HEK293 (cell line): ENCODE measurements around the gene TREH.

Experiments used
- GLI2 ChIP-seq: fragments of 450-650 bp; formaldehyde crosslinking; IDR thresholded peaks from 2 replicates; pipeline ENCODE4; 2017; ENCODE audit warnings: missing biosample characterization, missing genetic modification characterization, low read depth, borderline replicate concordance
- HOXA7 ChIP-seq: sonication (generic); formaldehyde crosslinking; IDR thresholded peaks from 2 replicates; pipeline ENCODE4 v1.8.1; 2022; ENCODE audit warnings: missing genetic modification reagents, borderline replicate concordance
- KLF1 ChIP-seq: fragments of 450-650 bp; formaldehyde crosslinking; IDR thresholded peaks from 2 replicates; pipeline ENCODE4 v1.5.1; 2016; ENCODE audit warnings: missing biosample characterization, missing genetic modification characterization
- KLF8 ChIP-seq: fragments of 450-650 bp; formaldehyde crosslinking; IDR thresholded peaks from 2 replicates; pipeline ENCODE4 v1.5.1; 2016; ENCODE audit warnings: missing biosample characterization, missing genetic modification characterization
- MZF1 ChIP-seq: fragments of 450-650 bp; formaldehyde crosslinking; IDR thresholded peaks from 2 replicates; pipeline ENCODE4 v1.5.1; 2017; ENCODE audit warnings: missing biosample characterization, missing genetic modification characterization, borderline replicate concordance
- OSR2 ChIP-seq: fragments of 450-650 bp; formaldehyde crosslinking; IDR thresholded peaks from 2 replicates; pipeline ENCODE4 v1.5.1; 2016; ENCODE audit warnings: missing biosample characterization, missing genetic modification characterization
- OVOL3 ChIP-seq: fragments of 450-650 bp; formaldehyde crosslinking; IDR thresholded peaks from 2 replicates; pipeline ENCODE4 v1.5.1; 2016; ENCODE audit warnings: missing biosample characterization, missing genetic modification characterization
- PRDM10 ChIP-seq: fragments of 450-650 bp; formaldehyde crosslinking; IDR thresholded peaks from 2 replicates; pipeline ENCODE4 v1.5.1; 2016; ENCODE audit warnings: missing biosample characterization, missing genetic modification characterization
- PRDM2 ChIP-seq: fragments of 450-650 bp; formaldehyde crosslinking; IDR thresholded peaks from 2 replicates; pipeline ENCODE4 v1.5.1; 2016; ENCODE audit warnings: missing biosample characterization, missing genetic modification characterization, borderline replicate concordance
- SP2 ChIP-seq: fragments of 450-650 bp; formaldehyde crosslinking; IDR thresholded peaks from 2 replicates; pipeline ENCODE4 v1.5.1; 2016; ENCODE audit warnings: missing biosample characterization, missing genetic modification characterization
- SP3 ChIP-seq: fragments of 450-650 bp; formaldehyde crosslinking; IDR thresholded peaks from 2 replicates; pipeline ENCODE4 v1.5.1; 2016; ENCODE audit warnings: missing biosample characterization, missing genetic modification characterization
- WT1 ChIP-seq: fragments of 450-650 bp; formaldehyde crosslinking; IDR thresholded peaks from 2 replicates; pipeline ENCODE4 v1.5.1; 2016; ENCODE audit warnings: missing biosample characterization, missing genetic modification characterization
- YY2 ChIP-seq: fragments of 450-650 bp; formaldehyde crosslinking; IDR thresholded peaks from 2 replicates; pipeline ENCODE4 v1.5.1; 2016; ENCODE audit warnings: missing biosample characterization, missing genetic modification characterization
- ZBTB20 ChIP-seq: fragments of 450-650 bp; formaldehyde crosslinking; IDR thresholded peaks from 2 replicates; pipeline ENCODE4 v1.5.1; 2016; ENCODE audit warnings: missing biosample characterization, missing genetic modification characterization
- ZBTB44 ChIP-seq: fragments of 450-650 bp; IDR thresholded peaks from 2 replicates; pipeline ENCODE4 v1.5.1; 2018; ENCODE audit warnings: missing biosample characterization, mild to moderate bottlenecking, missing genetic modification characterization
- ZNF175 ChIP-seq: fragments of 450-650 bp; formaldehyde crosslinking; IDR thresholded peaks from 2 replicates; pipeline ENCODE4 v1.5.1; 2016; ENCODE audit warnings: missing biosample characterization, missing genetic modification characterization
- ZNF214 ChIP-seq: fragments of 450-650 bp; formaldehyde crosslinking; IDR thresholded peaks from 2 replicates; pipeline ENCODE4 v1.5.1; 2017; ENCODE audit warnings: missing biosample characterization, mild to moderate bottlenecking, missing genetic modification characterization, borderline replicate concordance
- ZNF221 ChIP-seq: fragments of 450-650 bp; formaldehyde crosslinking; IDR thresholded peaks from 2 replicates; pipeline ENCODE4 v1.5.1; 2017; ENCODE audit warnings: missing biosample characterization, missing genetic modification characterization, borderline replicate concordance
- ZNF391 ChIP-seq: fragments of 450-650 bp; formaldehyde crosslinking; IDR thresholded peaks from 2 replicates; pipeline ENCODE4 v1.5.1; 2016; ENCODE audit warnings: low read depth, missing biosample characterization, missing genetic modification characterization, borderline replicate concordance
- ZNF398 ChIP-seq: fragments of 450-650 bp; formaldehyde crosslinking; IDR thresholded peaks from 2 replicates; pipeline ENCODE4 v1.5.1; 2017; ENCODE audit warnings: missing biosample characterization, missing genetic modification characterization
- ZNF501 ChIP-seq: fragments of 450-650 bp; formaldehyde crosslinking; IDR thresholded peaks from 2 replicates; pipeline ENCODE4 v1.5.1; 2016; ENCODE audit warnings: missing biosample characterization, missing genetic modification characterization
- ZNF530 ChIP-seq: fragments of 450-650 bp; formaldehyde crosslinking; IDR thresholded peaks from 2 replicates; pipeline ENCODE4 v1.5.1; 2016; ENCODE audit warnings: low read depth, missing biosample characterization, missing genetic modification characterization
- ZNF555 ChIP-seq: fragments of 450-650 bp; formaldehyde crosslinking; conservative IDR thresholded peaks from 2 replicates; pipeline ENCODE4 v1.5.1; 2017; ENCODE audit warnings: missing biosample characterization, mild to moderate bottlenecking, missing genetic modification characterization, inconsistent platforms
- ZNF585B ChIP-seq: fragments of 450-650 bp; formaldehyde crosslinking; IDR thresholded peaks from 2 replicates; pipeline ENCODE4 v1.5.1; 2016; ENCODE audit warnings: missing biosample characterization, missing genetic modification characterization
- ZNF654 ChIP-seq: fragments of 450-650 bp; formaldehyde crosslinking; IDR thresholded peaks from 2 replicates; pipeline ENCODE4 v1.5.1; 2016; ENCODE audit warnings: low read depth, missing biosample characterization, missing genetic modification characterization
- ZNF776 ChIP-seq: fragments of 450-650 bp; formaldehyde crosslinking; IDR thresholded peaks from 2 replicates; pipeline ENCODE4 v1.5.0; 2017; ENCODE audit warnings: missing biosample characterization, missing genetic modification characterization, borderline replicate concordance
- TF ChIP-seq, protein P1 (sequence below): fragments of 450-650 bp; formaldehyde crosslinking; IDR thresholded peaks from 2 replicates; pipeline ENCODE4 v1.5.1; 2016; ENCODE audit warnings: missing biosample characterization, missing genetic modification characterization

TREH gene

DNA sequence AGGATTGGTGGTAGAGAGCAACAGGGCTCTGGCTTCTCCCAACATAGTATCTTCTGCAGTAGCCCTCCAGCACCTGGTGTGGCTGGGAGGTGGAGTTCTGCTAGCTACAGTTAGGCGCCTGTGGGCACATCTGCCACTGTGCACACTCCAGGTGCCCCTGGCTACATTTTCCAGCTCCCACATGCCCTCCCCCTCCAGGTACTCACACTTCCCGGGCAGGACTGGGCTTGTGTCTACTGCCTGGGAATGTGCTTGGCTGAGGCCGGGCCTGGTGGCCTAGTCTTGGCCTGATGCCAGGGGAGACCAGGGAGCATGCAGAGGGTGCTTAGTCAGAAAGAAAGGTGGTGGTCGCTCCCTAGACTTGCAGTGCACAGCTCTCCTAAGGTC lies 56.2 kb downstream of the TREH start (continued):
- TF ChIP-seq ZNF221: no peak
- TF ChIP-seq ZNF776 (tag by site-specific recombination): no peak
- TF ChIP-seq, protein P1, sequence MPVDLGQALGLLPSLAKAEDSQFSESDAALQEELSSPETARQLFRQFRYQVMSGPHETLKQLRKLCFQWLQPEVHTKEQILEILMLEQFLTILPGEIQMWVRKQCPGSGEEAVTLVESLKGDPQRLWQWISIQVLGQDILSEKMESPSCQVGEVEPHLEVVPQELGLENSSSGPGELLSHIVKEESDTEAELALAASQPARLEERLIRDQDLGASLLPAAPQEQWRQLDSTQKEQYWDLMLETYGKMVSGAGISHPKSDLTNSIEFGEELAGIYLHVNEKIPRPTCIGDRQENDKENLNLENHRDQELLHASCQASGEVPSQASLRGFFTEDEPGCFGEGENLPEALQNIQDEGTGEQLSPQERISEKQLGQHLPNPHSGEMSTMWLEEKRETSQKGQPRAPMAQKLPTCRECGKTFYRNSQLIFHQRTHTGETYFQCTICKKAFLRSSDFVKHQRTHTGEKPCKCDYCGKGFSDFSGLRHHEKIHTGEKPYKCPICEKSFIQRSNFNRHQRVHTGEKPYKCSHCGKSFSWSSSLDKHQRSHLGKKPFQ: no peak; the same call in 1 of the 2 replicates
- TF ChIP-seq WT1 (tag by site-specific recombination): no peak
- no peak for TF ChIP-seq GLI2 (tag by site-specific recombination)
- TF ChIP-seq ZNF654 (tag by site-specific recombination): no peak
- peak; percentile 63 for TF ChIP-seq PRDM10 (tag by site-specific recombination)
- TF ChIP-seq YY2: no peak
- TF ChIP-seq ZNF585B (tag by site-specific recombination): no peak
- no peak for TF ChIP-seq SP3 (tag by site-specific recombination)
- TF ChIP-seq SP2 (tag by site-specific recombination): no peak
- TF ChIP-seq KLF8: no peak
- TF ChIP-seq OVOL3 (tag by site-specific recombination): no peak
- no peak for TF ChIP-seq ZNF391
- TF ChIP-seq PRDM2: no peak
- no peak for TF ChIP-seq ZNF530 (tag by site-specific recombination)
- TF ChIP-seq ZNF175 (tag by site-specific recombination): no peak
- TF ChIP-seq KLF1 (tag by site-specific recombination): no peak
- peak; percentile 20; the same call in 1 of the 2 replicates for TF ChIP-seq ZNF398
- TF ChIP-seq ZBTB20 (tag by site-specific recombination): peak; percentile 91
- no peak for TF ChIP-seq ZNF555
- no peak for TF ChIP-seq ZNF501 (tag by site-specific recombination)
- TF ChIP-seq HOXA7 (CRISPR knock-in tag): no peak
- no peak for TF ChIP-seq MZF1 (tag by site-specific recombination)
- TF ChIP-seq ZNF214 (tag by site-specific recombination): no peak
- TF ChIP-seq ZBTB44: no peak
- TF ChIP-seq OSR2 (tag by site-specific recombination): peak; percentile 59; the same call in 1 of the 2 replicates
